Esophagus mucosa (tissue), 1 donor: ENCODE data around the gene BMPR1A. TPM values are rescaled to one million over a fixed set of nuclear protein-coding genes. Genes with fewer than 3 reads are reported as not detected.
A peak's percentile ranks its signal among the peaks of the same experiment; 100 is the strongest.
"Not testable (repeated sequence)": the region's sequence is repeated elsewhere in the genome, so short reads cannot be mapped to it uniquely, and the experiment has no call there.

Experiments used
- ATAC-seq: fragments of 200-7000 bp; cut with Tn5 transposase; one replicate; pipeline ENCODE4 v1.9.1; 2020
- total RNA-seq: library from RNA; stranded (reverse); gene quantifications from one replicate; pipeline ENCODE4 v1.2.4, GENCODE V29; 2023
- donor health status: DM: yes; HTN: yes; CAD: no.

BMPR1A gene
- total RNA-seq, 1 donor from 2014 or later, result 17.3 TPM

- ATAC-seq, result no peak
Measured at GRCh38 chr10:86730227-86730626, 26.2 kb upstream of the BMPR1A start.

GRCh38 chr10:86732771-86733170 lies 23.6 kb upstream of the BMPR1A start:
- no peak for ATAC-seq

GRCh38 chr10:86733260-86733671 lies 23.2 kb upstream of the BMPR1A start:
- ATAC-seq, result no peak

- no peak for ATAC-seq
Measured at GRCh38 chr10:86734207-86734988, 22.0 kb upstream of the BMPR1A start.

GRCh38 chr10:86735278-86735677 lies 21.1 kb upstream of the BMPR1A start:
- not testable (repeated sequence) for ATAC-seq

GRCh38 chr10:86742230-86742629 lies 14.2 kb upstream of the BMPR1A start:
- no peak for ATAC-seq

- no peak for ATAC-seq
Measured at GRCh38 chr10:86744067-86744725, 12.2 kb upstream of the BMPR1A start.

GRCh38 chr10:86747796-86748581 lies 8.4 kb upstream of the BMPR1A start:
- no peak for ATAC-seq

- ATAC-seq, result no peak
Measured at GRCh38 chr10:86749854-86750253, 6.6 kb upstream of the BMPR1A start.

GRCh38 chr10:86751477-86751876 lies 4.9 kb upstream of the BMPR1A start:
- no peak for ATAC-seq

GRCh38 chr10:86752311-86752710 lies 4.1 kb upstream of the BMPR1A start:
- no peak for ATAC-seq

- ATAC-seq, result no peak
Measured at GRCh38 chr10:86753051-86753450, 3.4 kb upstream of the BMPR1A start.

- no peak for ATAC-seq
Measured at GRCh38 chr10:86753638-86754434, 2.6 kb upstream of the BMPR1A start.

GRCh38 chr10:86755454-86755739 lies 1.0 kb upstream of the BMPR1A start:
- no peak for ATAC-seq

GRCh38 chr10:86755740-86756510 lies 494 bp upstream of the BMPR1A start:
- ATAC-seq, result peak; percentile 97

- no peak for ATAC-seq
Measured at GRCh38 chr10:86757113-86757972, 924 bp downstream of the BMPR1A start.

- no peak for ATAC-seq
Measured at GRCh38 chr10:86758189-86759072, 2.0 kb downstream of the BMPR1A start.

GRCh38 chr10:86759073-86759672 lies 2.8 kb downstream of the BMPR1A start:
- no peak for ATAC-seq

GRCh38 chr10:86763404-86763803 lies 7.0 kb downstream of the BMPR1A start:
- no peak for ATAC-seq
